T-helper 1 cell treated with Interleukin-12 subunit alpha and Interleukin-12 subunit beta and Interleukin-4 antibody, amounts not matched to agents 30 μg/mL and 1 μg/mL, for 36 hours (primary cell): ENCODE data around the gene VDAC1.
A peak's percentile ranks its signal among the peaks of the same experiment; 100 is the strongest.

Source experiments
- H3K27ac Mint-ChIP-seq: one replicate; pipeline ENCODE4 v1.8.0; 2021; ENCODE audit warnings: mild to moderate bottlenecking, mixed read lengths
- H3K27me3 Mint-ChIP-seq: one replicate; pipeline ENCODE4 v1.8.0; 2021; ENCODE audit warnings: low read depth, mixed read lengths
- H3K36me3 Mint-ChIP-seq: one replicate; pipeline ENCODE4 v1.8.0; 2021; ENCODE audit warnings: low read depth, mixed read lengths
- H3K4me1 Mint-ChIP-seq: one replicate; pipeline ENCODE4 v1.8.0; 2021; ENCODE audit warnings: low read depth, mixed read lengths
- H3K4me3 Mint-ChIP-seq: one replicate; pipeline ENCODE4 v1.8.0; 2021; ENCODE audit warnings: mild to moderate bottlenecking, moderate library complexity, mixed read lengths
- H3K9me3 Mint-ChIP-seq: one replicate; pipeline ENCODE4 v1.8.0; 2021; ENCODE audit warnings: mixed read lengths

The VDAC1 gene

DNA sequence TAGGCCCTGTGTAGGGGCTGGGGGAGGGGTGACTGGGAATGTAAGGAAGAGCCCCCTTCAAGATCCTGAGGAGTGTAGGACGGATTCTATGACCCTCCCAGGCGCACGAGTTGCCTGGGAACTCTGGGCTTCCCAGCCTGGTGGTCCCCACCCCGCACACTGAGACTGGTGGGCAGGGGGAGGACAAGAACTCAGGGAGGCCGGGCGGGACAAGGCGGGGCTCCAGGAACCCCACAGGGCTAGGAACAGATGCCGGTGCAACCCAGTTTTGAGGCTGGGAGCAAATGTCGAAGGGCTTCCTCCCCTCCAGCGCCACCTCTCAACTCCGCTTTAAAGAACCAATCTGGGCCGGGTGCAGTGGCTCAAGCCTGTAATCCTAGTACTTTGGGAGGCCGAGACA, 1.3 kb upstream of the VDAC1 start:
- peaks cover 2% of the 10 kb centered on the region for H3K36me3 Mint-ChIP-seq
- peak overlapping the region; percentile 91 for H3K4me3 Mint-ChIP-seq
- H3K9me3 Mint-ChIP-seq: no peaks in the 10 kb centered on the region
- H3K27ac Mint-ChIP-seq: peak overlapping the region; percentile 55
- H3K4me1 Mint-ChIP-seq: peaks cover 22% of the 10 kb centered on the region
- peaks cover 4% of the 10 kb centered on the region for H3K27me3 Mint-ChIP-seq

DNA sequence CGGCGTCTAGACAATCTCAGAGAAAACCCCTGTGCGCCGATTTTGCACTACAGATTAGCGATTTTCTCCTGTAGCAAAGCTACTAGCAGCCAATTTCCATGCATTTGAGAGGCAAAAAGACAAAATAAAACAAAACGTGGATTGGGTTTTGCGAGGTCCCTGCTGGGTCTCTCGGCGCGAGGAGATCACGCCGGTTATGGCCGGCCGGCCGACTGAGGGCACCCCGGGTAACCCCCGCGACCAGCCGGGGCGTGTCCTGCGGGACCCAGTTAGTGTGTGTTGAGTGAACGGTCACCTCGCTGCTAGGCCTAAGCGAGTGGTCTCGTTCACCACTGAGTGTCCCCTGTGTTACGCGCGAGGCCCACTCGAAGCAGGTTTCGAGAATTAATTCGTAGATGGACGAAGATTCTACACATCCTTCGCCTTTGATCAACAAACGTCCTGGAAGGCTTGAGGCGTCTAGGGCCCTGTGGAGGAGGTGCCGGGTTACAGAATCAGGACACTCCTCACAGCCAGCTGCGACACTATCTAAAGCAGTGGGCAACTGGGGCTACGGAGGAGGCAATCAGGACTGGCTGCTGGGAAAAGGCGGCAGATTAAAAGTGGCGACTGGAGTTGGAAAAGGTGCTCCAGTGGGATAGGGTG, 764 bp upstream of the VDAC1 start:
- Mint-ChIP-seq H3K27ac (peak overlapping the region; percentile 85), H3K36me3 (peaks cover 2% of the 10 kb centered on the region)

GRCh38 chr5:134003817-134004625, 754 bp downstream of the VDAC1 start:
- H3K4me3 Mint-ChIP-seq: peak overlapping the region; percentile 88
- H3K27ac Mint-ChIP-seq: peak overlapping the region; percentile 93
- peaks cover 30% of the 10 kb centered on the region for H3K4me1 Mint-ChIP-seq
- H3K36me3 Mint-ChIP-seq: peaks cover 2% of the 10 kb centered on the region
- no peaks in the 10 kb centered on the region for H3K9me3 Mint-ChIP-seq
- H3K27me3 Mint-ChIP-seq: no peaks in the 10 kb centered on the region

More for the DNA sequence above, 764 bp upstream of the VDAC1 start:
- Mint-ChIP-seq H3K4me1 (peaks cover 24% of the 10 kb centered on the region), H3K4me3 (peak overlapping the region; percentile 91), H3K9me3 (no peaks in the 10 kb centered on the region), H3K27me3 (no peaks in the 10 kb centered on the region)

GRCh38 chr5:134003064-134003816, 1.5 kb downstream of the VDAC1 start:
- Mint-ChIP-seq H3K9me3 (no peaks in the 10 kb centered on the region), H3K27me3 (no peaks in the 10 kb centered on the region), H3K4me1 (peaks cover 34% of the 10 kb centered on the region), H3K27ac (peak overlapping the region; percentile 93), H3K36me3 (peaks cover 4% of the 10 kb centered on the region), H3K4me3 (peak overlapping the region; percentile 88)

DNA sequence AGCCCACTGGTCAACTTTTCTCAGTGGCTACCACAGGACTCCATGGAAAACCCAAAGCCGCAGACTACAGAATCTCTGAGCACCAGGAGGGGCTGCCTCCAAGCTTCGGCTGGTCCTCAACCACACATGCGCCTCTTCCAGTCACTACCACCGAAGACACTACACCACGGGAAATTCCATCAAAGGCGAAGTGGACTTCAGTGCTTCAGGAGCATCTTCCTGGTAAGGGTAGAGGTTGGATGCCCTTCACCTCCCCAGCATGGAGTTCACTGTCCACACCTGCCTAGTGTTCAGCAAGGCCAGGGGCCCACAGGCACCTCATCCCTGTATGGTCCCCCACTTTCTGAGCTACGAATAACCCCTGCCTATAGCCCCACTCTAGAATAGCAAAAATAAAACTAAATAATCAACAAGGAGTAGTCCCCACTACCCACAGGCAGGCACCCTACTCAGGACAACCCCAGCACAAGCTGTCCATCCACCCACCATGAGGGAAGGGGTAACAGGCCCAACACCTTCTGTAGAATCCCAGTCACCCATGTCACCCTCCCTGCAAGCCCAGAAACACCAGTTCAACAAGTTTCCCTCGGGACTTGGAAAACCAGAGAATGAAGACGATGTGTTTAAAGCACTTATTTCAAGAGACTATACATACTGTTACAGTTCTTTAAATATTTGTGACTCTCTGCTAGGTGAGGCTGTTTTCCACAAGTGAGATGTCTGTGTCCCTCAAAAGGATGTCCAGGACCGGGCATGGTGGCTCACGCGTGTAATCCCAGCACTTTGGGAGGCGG, 2.6 kb downstream of the VDAC1 start:
- H3K27me3 Mint-ChIP-seq: no peaks in the 10 kb centered on the region
- peaks cover 37% of the 10 kb centered on the region for H3K4me1 Mint-ChIP-seq
- peaks cover 4% of the 10 kb centered on the region for H3K36me3 Mint-ChIP-seq
- H3K27ac Mint-ChIP-seq: peak overlapping the region; percentile 62
- peak overlapping the region; percentile 88 for H3K4me3 Mint-ChIP-seq
- no peaks in the 10 kb centered on the region for H3K9me3 Mint-ChIP-seq

- Mint-ChIP-seq H3K36me3 (peaks cover 4% of the 10 kb centered on the region), H3K4me3 (no peak overlapping the region), H3K9me3 (no peaks in the 10 kb centered on the region), H3K4me1 (peaks cover 43% of the 10 kb centered on the region), H3K27ac (no peak overlapping the region), H3K27me3 (no peaks in the 10 kb centered on the region)
Measured at GRCh38 chr5:134000696-134001453, 3.9 kb downstream of the VDAC1 start.

DNA sequence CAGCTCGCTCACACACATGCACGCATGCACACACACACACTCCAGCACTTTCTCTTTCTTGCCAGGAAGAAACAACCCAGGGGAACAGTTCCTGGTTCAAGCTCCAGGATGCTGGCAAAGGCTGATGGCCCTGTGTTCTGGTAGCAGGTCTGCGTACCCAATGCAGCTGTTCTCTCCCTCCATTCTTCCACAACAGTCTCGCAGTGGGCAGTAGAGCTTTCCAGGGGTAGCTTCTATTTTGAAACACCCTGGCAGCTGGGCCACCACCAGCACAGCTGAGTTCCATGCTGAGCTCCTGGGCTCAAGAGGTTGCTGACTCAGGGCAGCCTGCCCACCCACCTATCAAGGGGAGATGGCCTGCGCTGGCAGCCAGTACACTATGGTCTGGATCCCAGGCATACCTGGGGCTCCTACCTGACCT, 4.7 kb downstream of the VDAC1 start:
- H3K27me3 Mint-ChIP-seq: no peaks in the 10 kb centered on the region
- no peak overlapping the region for H3K27ac Mint-ChIP-seq
- H3K36me3 Mint-ChIP-seq: peaks cover 2% of the 10 kb centered on the region
- H3K9me3 Mint-ChIP-seq: no peaks in the 10 kb centered on the region
- no peak overlapping the region for H3K4me3 Mint-ChIP-seq
- peaks cover 44% of the 10 kb centered on the region for H3K4me1 Mint-ChIP-seq

GRCh38 chr5:133998807-133999206, 6.0 kb downstream of the VDAC1 start:
- Mint-ChIP-seq H3K36me3 (peaks cover 4% of the 10 kb centered on the region), H3K4me3 (no peak overlapping the region), H3K4me1 (peaks cover 54% of the 10 kb centered on the region), H3K27ac (no peak overlapping the region), H3K27me3 (no peaks in the 10 kb centered on the region), H3K9me3 (no peaks in the 10 kb centered on the region)

GRCh38 chr5:133998042-133998441, 6.7 kb downstream of the VDAC1 start:
- H3K27me3 Mint-ChIP-seq: no peaks in the 10 kb centered on the region

GRCh38 chr5:133996683-133997252, 8.0 kb downstream of the VDAC1 start:
- Mint-ChIP-seq H3K36me3 (peaks cover 4% of the 10 kb centered on the region), H3K4me1 (peaks cover 52% of the 10 kb centered on the region), H3K27me3 (no peaks in the 10 kb centered on the region), H3K27ac (no peak overlapping the region), H3K9me3 (no peaks in the 10 kb centered on the region), H3K4me3 (no peak overlapping the region)

More at GRCh38 chr5:133998042-133998441, 6.7 kb downstream of the VDAC1 start:
- Mint-ChIP-seq H3K27ac (no peak overlapping the region), H3K4me1 (peaks cover 55% of the 10 kb centered on the region), H3K36me3 (peaks cover 4% of the 10 kb centered on the region), H3K4me3 (no peak overlapping the region), H3K9me3 (no peaks in the 10 kb centered on the region)

GRCh38 chr5:133995883-133996563, 8.8 kb downstream of the VDAC1 start:
- Mint-ChIP-seq H3K9me3 (no peaks in the 10 kb centered on the region), H3K27ac (no peak overlapping the region), H3K36me3 (peaks cover 9% of the 10 kb centered on the region), H3K4me1 (peaks cover 49% of the 10 kb centered on the region), H3K4me3 (no peak overlapping the region), H3K27me3 (no peaks in the 10 kb centered on the region)

GRCh38 chr5:133995341-133995740, 9.4 kb downstream of the VDAC1 start:
- peaks cover 13% of the 10 kb centered on the region for H3K36me3 Mint-ChIP-seq
- no peaks in the 10 kb centered on the region for H3K27me3 Mint-ChIP-seq
- no peaks in the 10 kb centered on the region for H3K9me3 Mint-ChIP-seq
- H3K4me1 Mint-ChIP-seq: peaks cover 48% of the 10 kb centered on the region
- H3K27ac Mint-ChIP-seq: no peak overlapping the region
- H3K4me3 Mint-ChIP-seq: no peak overlapping the region

GRCh38 chr5:133994990-133995333, 9.8 kb downstream of the VDAC1 start:
- Mint-ChIP-seq H3K4me1 (peaks cover 48% of the 10 kb centered on the region), H3K27me3 (no peaks in the 10 kb centered on the region), H3K4me3 (no peak overlapping the region), H3K9me3 (no peaks in the 10 kb centered on the region), H3K27ac (peak overlapping the region; percentile 22), H3K36me3 (peaks cover 15% of the 10 kb centered on the region)
